Transverse colon (tissue), 4 donors: ENCODE measurements around the gene GATA2. TPM values are rescaled to one million over a fixed set of nuclear protein-coding genes. Genes with fewer than 3 reads are reported as not detected.
A peak's percentile ranks its signal among the peaks of the same experiment; 100 is the strongest.

ENCODE experiments used
- DNase-seq: peaks from one replicate; pipeline ENCODE4 v3.0.0-alpha.2; 2019
- H3K27ac ChIP-seq, 4 donors: fragments of 200-600 bp; sonication (generic); 2 replicates each; pipeline ENCODE4 v1.5.1; 2016 to 2018; ENCODE audit warnings: inconsistent platforms in 4 of 4
- H3K27me3 ChIP-seq: fragments of 200-600 bp; sonication (generic); 2 replicates; pipeline ENCODE4 v1.5.1; 2017; ENCODE audit warnings: inconsistent platforms
- H3K36me3 ChIP-seq, 4 donors: fragments of 200-600 bp; sonication (generic); 2 replicates each; pipeline ENCODE4 v1.5.1; 2017 to 2019; ENCODE audit warnings: inconsistent platforms in 4 of 4
- H3K4me1 ChIP-seq, 4 donors: fragments of 200-600 bp; sonication (generic); 2 replicates each; pipeline ENCODE4 v1.5.1; 2017 to 2020; ENCODE audit warnings: inconsistent platforms in 4 of 4
- H3K4me3 ChIP-seq, 4 donors: fragments of 200-600 bp; sonication (generic); 1 replicate in 1 of 4; 2 replicates in 3 of 4; pipeline versions ENCODE4 v1.5.1 to v1.6.1; 2017 to 2019; ENCODE audit warnings: inconsistent platforms in 4 of 4
- H3K9me3 ChIP-seq, 2 donors: fragments of 200-600 bp; sonication (generic); 2 replicates each; pipeline ENCODE4 v1.5.1; 2017 to 2019; ENCODE audit warnings: inconsistent platforms in 2 of 2
- CTCF ChIP-seq, 5 experiments: fragments of 200-600 bp in 3 of 5; fragments of 450-650 bp in 2 of 5; sonication (generic) in 3 of 5; IDR thresholded peaks; 1 replicate in 2 of 5; 2 replicates in 3 of 5; pipeline ENCODE4 v1.5.1; 2016 to 2017; ENCODE audit warnings: antibody characterized with exemption in 5 of 5, inconsistent platforms in 3 of 5, mild to moderate bottlenecking in 2 of 5, moderate library complexity in 1 of 5
- EP300 ChIP-seq: sonication (generic); formaldehyde crosslinking; IDR thresholded peaks from one replicate; pipeline ENCODE4 v1.6.1; 2017; ENCODE audit warnings: antibody characterized with exemption, low read depth
- POLR2A ChIP-seq: fragments of 450-650 bp; IDR thresholded peaks from one replicate; pipeline ENCODE4 v1.6.1; 2016; ENCODE audit warnings: antibody characterized with exemption, mild to moderate bottlenecking, moderate library complexity
- POLR2AphosphoS5 ChIP-seq, 3 donors: sonication (generic); formaldehyde crosslinking; IDR thresholded peaks; one replicate each; pipeline ENCODE4 v1.6.1; 2016; ENCODE audit warnings: antibody characterized with exemption in 3 of 3
- WGBS, 2 donors: methylation state at CpG; one replicate each; pipeline ENCODE4 v1.1.5; 2018; ENCODE audit warnings: low coverage in 1 of 2; 5-methylcytosine and 5-hydroxymethylcytosine counted together
- in situ Hi-C, 4 donors: fragments of 200-750 bp; cut with MboI; loops; one replicate each; pipeline versions ENCODE4 v1.15.0 to v1.15.1; 2017; ENCODE audit warnings: low sequenced_read_pairs in 3 of 4, low pct_ligation_motif_present in 1 of 4, low pct_unique_long_range_greater_than_20kb in 1 of 4
- intact Hi-C: fragments of 100-400 bp; cut with DNase I; formaldehyde crosslinking; loops from one replicate; pipeline ENCODE4 v1.15.1; 2023; ENCODE audit warnings: low total_unique reads
- total RNA-seq, 4 donors: library from RNA; depleted of rRNA; stranded (reverse); fragments of >200 nt; gene quantifications; one replicate each; pipeline ENCODE4 v1.1.0, GENCODE V29; 2016

Gene GATA2
- total RNA-seq, 4 donors from 2014 or later, result 1.8 to 8.2 (median 2.9) TPM

DNA sequence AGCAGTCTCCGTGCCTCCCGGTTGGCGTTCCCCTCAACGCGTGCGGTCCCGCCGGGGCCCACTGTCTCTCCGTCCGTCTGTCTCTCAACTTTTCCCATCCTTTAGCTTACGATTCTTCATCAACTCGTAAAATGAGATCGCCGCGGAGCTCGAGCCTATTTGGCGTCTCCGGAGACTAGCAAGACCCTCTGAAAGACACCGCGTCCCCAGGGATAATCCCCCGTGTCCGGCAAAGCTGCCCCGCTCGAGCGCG, 3.4 kb downstream of the GATA2 start:
- no peak for DNase-seq
- Histone ChIP-seq H3K36me3 (no peaks in the 10 kb centered on the region), H3K4me3 (peak overlapping the region in 3 of 4 donors; percentile 33 to 56 (median 39)), H3K27me3 (peaks cover 100% of the 10 kb centered on the region), H3K4me1 (peaks cover 30 to 55% (median 55%) of the 10 kb centered on the region in 4 donors), H3K27ac (peak overlapping the region; percentile 28 to 53 (median 43)), H3K9me3 (no peaks in the 10 kb centered on the region)
- in situ Hi-C loops (loop anchor here in 2 of 4 donors (25.0 kb wide), 2 partner anchors 327 to 402 kb away; partner anchors contain the start of gene EEFSEC (in 1 of the 2)), intact Hi-C loops (no loop called here)
- no peak for TF ChIP-seq POLR2A
- no peak for TF ChIP-seq EP300
- no peak for TF ChIP-seq POLR2AphosphoS5 (IDR thresholded peaks at IDR 0.05)
- 1% methylated on average over 25 of the region's 26 CpGs; no CpG with 5 or more reads in 1 of the 2 donors for WGBS, 2 donors

- intact Hi-C loops (no loop called here), in situ Hi-C loops (loop anchor here in 2 of 4 donors (25.0 kb wide), 2 partner anchors 327 to 402 kb away; partner anchors contain the start of gene EEFSEC (in 1 of the 2))
- H3K4me3 ChIP-seq, result peak overlapping the region; percentile 33 to 56 (median 38)
- no peaks in the 10 kb centered on the region for H3K36me3 ChIP-seq
- peaks cover 30 to 55% (median 55%) of the 10 kb centered on the region in 4 donors for H3K4me1 ChIP-seq
- TF ChIP-seq EP300 (no peak), POLR2A (no peak), CTCF (IDR thresholded peaks at IDR 0.05) (no peak), POLR2AphosphoS5 (IDR thresholded peaks at IDR 0.05) (no peak)
- H3K27ac ChIP-seq, result peak overlapping the region; percentile 28 to 53 (median 43)
- WGBS, 2 donors, result 0% methylated on average over 44 of the region's 71 CpGs; no CpG with 5 or more reads in 1 of the 2 donors
- peaks cover 100% of the 10 kb centered on the region for H3K27me3 ChIP-seq
- DNase-seq, result no peak
- no peaks in the 10 kb centered on the region for H3K9me3 ChIP-seq
These were observed 3.9 kb downstream of the GATA2 start for GRCh38 chr3:128488991-128489673.

DNA sequence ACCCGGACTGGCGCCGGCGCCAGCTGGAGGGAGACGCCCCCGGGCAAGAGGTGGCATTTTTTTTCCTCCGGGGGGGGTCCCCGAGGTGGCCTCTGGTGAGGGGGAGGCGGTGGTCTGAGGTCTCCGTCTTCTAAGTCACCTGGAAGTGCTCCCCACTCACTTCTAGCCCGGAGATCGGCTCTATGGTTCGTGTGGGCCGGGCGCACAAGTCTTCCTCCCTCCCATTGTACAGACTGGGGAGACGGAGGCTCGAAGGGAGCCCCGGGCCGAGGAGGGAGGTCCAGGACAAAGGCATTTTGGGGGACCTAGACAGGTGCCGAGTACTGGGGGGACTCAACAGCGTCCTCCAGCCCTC, 4.4 kb downstream of the GATA2 start:
- H3K4me3 ChIP-seq, result peak overlapping the region in 3 of 4 donors; percentile 33 to 56 (median 39)
- peaks cover 30 to 55% (median 55%) of the 10 kb centered on the region in 4 donors for H3K4me1 ChIP-seq
- H3K36me3 ChIP-seq, result no peaks in the 10 kb centered on the region
- H3K27ac ChIP-seq, result peak overlapping the region; percentile 28 to 45 (median 38)
- in situ Hi-C loops (loop anchor here in 2 of 4 donors (25.0 kb wide), 2 partner anchors 326 to 401 kb away; partner anchors contain the start of gene EEFSEC (in 1 of the 2)), intact Hi-C loops (no loop called here)
- no peaks in the 10 kb centered on the region for H3K9me3 ChIP-seq
- no peak for DNase-seq
- no peak for TF ChIP-seq POLR2AphosphoS5 (IDR thresholded peaks at IDR 0.05)
- no peak for TF ChIP-seq POLR2A
- TF ChIP-seq CTCF (IDR thresholded peaks at IDR 0.05), result no peak
- no peak for TF ChIP-seq EP300
- peaks cover 100% of the 10 kb centered on the region for H3K27me3 ChIP-seq
- 2% methylated on average over 19 of the region's 21 CpGs; no CpG with 5 or more reads in 1 of the 2 donors for WGBS, 2 donors

DNA sequence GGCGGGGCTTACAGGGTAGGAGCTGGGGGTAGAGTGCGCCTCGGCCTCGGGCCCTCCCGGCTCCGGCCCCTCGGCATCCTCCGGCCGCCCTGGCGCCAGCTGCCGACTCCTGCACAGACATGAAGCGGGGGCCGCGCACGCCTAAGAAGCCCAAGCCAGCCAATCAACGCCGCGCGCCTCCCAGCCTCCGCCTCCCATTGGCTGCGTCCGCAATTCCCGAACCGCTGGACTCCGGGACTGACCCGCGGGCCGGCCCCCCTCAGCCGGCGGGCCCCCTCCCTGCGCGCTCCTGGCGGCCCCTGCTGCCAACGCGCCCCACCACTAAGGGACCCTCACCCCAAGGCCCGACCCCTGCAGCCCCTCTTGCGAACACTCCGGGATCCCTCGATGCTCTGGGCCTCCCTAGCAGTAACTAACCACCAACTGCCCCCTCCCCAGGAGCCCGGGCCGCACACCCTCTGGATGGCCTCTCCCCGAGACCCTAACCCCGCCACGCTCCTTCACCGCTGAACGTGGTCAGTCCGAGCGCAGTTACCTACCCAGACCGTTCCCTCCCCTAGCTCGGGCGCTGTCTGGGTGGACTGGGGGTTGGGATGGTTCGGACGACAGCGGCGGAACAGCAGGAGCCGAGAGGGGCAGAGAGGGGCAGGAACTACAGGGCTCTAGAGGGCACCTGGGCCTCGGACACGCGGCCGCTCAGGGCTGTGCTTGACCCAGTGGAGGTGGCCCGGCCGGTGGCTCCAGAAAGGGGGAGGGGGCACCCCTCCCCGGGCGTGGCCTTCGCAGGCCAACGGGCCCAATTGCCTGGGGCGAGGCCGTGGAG, 5.0 kb downstream of the GATA2 start:
- peak; percentile 60 for DNase-seq
- H3K27ac ChIP-seq, result peak overlapping the region; percentile 28 to 45 (median 38)
- peaks cover 29 to 58% (median 53%) of the 10 kb centered on the region in 4 donors for H3K4me1 ChIP-seq
- H3K4me3 ChIP-seq, result peak overlapping the region in 3 of 4 donors; percentile 33 to 56 (median 39)
- intact Hi-C loops (no loop called here), in situ Hi-C loops (loop anchor here in 2 of 4 donors (25.0 kb wide), 2 partner anchors 326 to 401 kb away; partner anchors contain the start of gene EEFSEC (in 1 of the 2))
- TF ChIP-seq EP300 (no peak), POLR2AphosphoS5 (IDR thresholded peaks at IDR 0.05) (peak; percentile 46 to 63 (median 53))
- WGBS, 2 donors, result 6% methylated on average over 24 of the region's 68 CpGs; no CpG with 5 or more reads in 1 of the 2 donors
- H3K27me3 ChIP-seq, result peaks cover 100% of the 10 kb centered on the region
- no peaks in the 10 kb centered on the region for H3K36me3 ChIP-seq
- H3K9me3 ChIP-seq, result no peaks in the 10 kb centered on the region

DNA sequence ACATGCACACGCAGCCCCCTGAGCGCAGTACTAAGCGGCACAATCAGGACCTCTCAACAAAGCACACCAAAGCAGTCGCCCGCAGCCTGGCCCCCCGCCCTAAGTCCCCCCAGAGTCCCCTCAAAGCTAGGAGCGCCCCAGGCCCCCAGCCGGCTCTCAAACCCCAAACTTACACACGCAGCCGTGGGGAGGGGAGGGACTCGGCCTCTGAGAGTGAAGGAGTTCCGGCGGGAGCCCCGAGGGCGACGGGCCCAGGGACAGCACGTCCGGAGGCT, 5.5 kb downstream of the GATA2 start:
- TF ChIP-seq EP300, result no peak
- TF ChIP-seq POLR2A, result no peak
- no peak for TF ChIP-seq CTCF (IDR thresholded peaks at IDR 0.05)
- no peak for TF ChIP-seq POLR2AphosphoS5 (IDR thresholded peaks at IDR 0.05)
- Histone ChIP-seq H3K9me3 (no peaks in the 10 kb centered on the region), H3K36me3 (no peaks in the 10 kb centered on the region), H3K4me3 (peak overlapping the region; percentile 15 to 56 (median 34)), H3K4me1 (peaks cover 27 to 53% (median 49%) of the 10 kb centered on the region in 4 donors), H3K27ac (peak overlapping the region in 1 of 4 donors; percentile 4), H3K27me3 (peaks cover 100% of the 10 kb centered on the region)
- WGBS, 2 donors, result 0% methylated on average over 16 of the region's 18 CpGs; no CpG with 5 or more reads in 1 of the 2 donors
- intact Hi-C loops, result no loop called here
- in situ Hi-C loops, result loop anchor here in 2 of 4 donors (25.0 kb wide), 2 partner anchors 325 to 400 kb away; partner anchors contain the start of gene EEFSEC (in 1 of the 2)
- DNase-seq, result no peak
